GM18870 (cell line): ENCODE results near the gene SPECC1.

Experiments
- ATAC-seq: cut with Tn5 transposase; IDR thresholded peaks from one replicate; pipeline ENCODE4 v1.9.1; 2021; ENCODE audit warnings: moderate library complexity; ENCODE audit not compliant: unreplicated experiment

SPECC1 gene

DNA sequence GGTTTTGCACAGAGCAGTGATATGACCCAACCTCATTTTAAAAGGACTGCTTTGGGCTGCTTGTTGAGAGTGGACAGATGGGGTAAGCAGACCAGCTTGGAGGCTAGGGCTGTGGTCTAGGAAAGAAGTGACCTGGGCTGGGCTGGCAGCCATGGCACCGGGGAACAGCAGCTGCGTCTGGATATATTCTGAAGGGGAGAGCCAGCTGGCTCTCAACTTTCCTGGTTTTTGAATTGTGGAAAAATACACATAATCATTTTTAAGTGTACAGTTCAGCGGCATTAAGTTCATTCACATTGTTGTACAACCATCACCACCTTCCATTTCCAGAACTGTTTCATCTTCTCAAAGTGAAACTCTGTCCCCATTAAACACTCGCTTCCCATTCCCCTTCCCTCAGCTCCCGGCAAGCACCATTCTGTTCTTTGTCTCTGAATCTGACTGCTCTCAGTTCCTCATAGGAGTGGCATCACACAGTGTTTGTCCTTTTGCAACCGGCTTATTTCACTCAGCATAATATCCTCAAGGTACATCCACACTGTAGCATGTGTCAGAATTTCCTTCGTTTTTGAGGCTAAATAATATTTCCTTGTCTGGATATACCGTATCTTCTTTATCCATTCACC lies 113.2 kb downstream of the SPECC1 start:
- ATAC-seq = no peak

- no peak for ATAC-seq
Measured at GRCh38 chr17:20123209-20123608, 114.0 kb downstream of the SPECC1 start.

- ATAC-seq = no peak
Measured at GRCh38 chr17:20125724-20126123, 116.6 kb downstream of the SPECC1 start.

DNA sequence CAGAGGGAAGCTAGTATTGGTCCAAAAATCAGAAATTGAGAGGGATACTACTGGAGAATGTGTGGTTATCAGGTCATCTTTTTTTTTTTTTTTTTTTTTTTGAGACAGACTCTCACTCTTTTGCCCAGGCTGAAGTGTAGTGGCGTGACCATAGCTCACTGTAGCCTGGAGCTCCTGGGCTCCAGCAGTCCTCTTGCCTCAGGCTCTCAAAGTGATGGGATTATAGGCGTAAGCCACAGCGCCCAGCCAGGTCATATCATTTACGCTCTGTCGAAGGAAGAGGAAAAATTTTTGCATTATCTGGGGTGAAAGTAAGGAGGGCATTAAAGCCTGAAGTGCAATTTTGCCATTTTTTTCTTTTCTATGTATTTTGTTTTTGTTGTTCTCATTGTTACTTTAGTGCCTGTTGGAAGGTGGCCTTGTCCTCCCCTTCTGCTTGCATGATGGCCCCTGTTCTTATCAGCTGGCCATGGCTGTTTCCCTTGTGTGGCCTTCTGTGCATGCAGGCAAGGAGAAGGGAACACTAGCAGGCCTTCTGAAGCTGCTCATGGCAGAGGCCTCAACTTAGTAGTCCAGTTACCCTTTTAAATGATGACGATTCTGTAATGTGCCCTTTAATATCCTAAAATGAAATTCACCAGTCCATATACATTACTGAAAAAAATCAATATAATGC lies 118.3 kb downstream of the SPECC1 start:
- ATAC-seq = no peak

DNA sequence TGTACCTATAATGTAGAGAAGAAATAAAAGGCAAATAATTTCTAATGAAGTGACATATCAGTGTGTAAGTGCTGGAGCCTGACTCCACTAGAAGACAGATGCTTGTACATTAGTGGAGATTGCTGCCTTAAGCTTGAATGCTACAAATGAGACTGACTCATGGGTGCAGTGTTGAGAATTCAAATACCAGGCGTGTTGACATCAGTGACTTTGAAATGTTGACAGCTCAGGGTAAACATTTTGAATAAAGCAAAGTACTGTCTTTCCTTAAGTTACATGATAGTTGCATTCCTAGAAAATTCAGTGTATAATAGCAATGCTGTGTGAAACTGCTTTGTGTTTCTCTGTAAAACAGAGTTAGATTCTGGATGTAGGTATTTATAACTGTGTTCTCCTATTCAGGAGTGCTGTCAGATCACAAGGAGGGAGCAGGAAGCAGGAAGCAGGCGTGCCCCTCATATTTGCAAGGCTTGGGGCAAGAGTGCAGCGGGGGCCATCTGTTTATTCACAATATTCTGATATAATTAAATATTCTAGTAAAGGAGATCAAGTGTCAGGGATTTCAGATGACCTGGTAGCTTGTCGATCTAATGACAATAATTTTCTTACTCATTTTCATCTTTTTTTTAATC lies 119.0 kb downstream of the SPECC1 start:
- ATAC-seq = no peak

DNA sequence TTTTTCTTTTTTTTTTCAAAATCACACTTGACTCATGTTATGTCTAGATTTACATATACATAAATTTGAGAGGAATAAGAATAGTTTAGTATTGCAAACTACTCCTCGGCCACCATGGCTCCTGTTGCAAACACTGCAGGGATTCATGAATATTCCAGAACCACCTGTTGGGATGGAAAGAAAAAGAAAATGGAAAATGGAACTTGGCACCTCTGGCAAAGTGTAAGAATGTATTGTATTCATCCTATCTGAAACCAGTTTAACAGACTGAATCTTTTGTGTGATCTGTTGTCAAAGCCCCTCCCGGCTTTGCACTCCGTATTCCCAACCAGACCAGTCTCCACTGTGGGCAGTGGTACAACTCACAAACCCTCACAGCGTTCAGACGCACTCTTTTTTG lies 124.4 kb downstream of the SPECC1 start:
- no peak for ATAC-seq

- ATAC-seq = no peak
Measured at GRCh38 chr17:20141198-20141972, 132.2 kb downstream of the SPECC1 start.

- no peak for ATAC-seq
Measured at GRCh38 chr17:20142268-20142667, 133.1 kb downstream of the SPECC1 start.

GRCh38 chr17:20143740-20144139 lies 134.6 kb downstream of the SPECC1 start:
- ATAC-seq = no peak

DNA sequence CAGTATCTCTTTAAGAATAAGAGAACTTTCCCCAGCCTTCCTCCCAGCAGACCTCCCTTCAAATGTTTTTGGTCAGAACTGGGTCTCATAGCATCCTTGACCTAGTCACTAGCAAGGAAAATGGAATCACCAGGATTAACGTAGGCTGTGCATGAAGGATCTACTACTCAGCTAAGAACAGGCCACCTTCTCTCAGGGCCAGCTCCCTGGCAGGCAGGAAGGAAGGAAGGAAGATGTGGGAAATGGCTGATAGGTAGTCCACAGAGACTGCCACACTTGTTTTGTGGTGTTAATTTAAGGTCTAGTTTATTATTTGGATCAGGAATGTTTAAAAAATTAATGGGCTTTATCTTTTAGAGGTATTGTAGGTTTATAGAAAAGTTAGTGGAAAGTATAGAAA lies 136.4 kb downstream of the SPECC1 start:
- ATAC-seq = no peak

GRCh38 chr17:20149251-20149650 lies 140.1 kb downstream of the SPECC1 start:
- no peak for ATAC-seq

- ATAC-seq = no peak
Measured at GRCh38 chr17:20151174-20151573, 142.0 kb downstream of the SPECC1 start.

DNA sequence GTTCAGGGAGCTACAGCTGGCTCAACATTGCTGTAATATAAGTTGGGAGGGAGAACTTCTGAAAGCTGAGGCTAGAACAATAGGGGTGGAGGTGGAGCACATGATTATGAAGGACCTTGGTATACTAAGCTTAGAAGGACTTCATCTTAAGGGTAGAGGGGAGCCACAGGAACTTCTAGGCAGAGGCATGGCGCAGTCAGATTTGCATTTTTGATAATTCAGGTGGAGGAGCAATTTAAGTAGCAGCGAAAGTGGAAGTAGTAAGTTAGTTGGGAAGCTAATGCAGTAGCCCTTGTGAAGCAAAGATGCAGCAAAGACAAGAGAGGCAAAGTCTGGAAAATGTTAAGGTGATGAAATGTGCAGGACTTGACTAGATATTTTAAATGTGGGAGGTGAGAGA lies 144.1 kb downstream of the SPECC1 start:
- no peak for ATAC-seq

DNA sequence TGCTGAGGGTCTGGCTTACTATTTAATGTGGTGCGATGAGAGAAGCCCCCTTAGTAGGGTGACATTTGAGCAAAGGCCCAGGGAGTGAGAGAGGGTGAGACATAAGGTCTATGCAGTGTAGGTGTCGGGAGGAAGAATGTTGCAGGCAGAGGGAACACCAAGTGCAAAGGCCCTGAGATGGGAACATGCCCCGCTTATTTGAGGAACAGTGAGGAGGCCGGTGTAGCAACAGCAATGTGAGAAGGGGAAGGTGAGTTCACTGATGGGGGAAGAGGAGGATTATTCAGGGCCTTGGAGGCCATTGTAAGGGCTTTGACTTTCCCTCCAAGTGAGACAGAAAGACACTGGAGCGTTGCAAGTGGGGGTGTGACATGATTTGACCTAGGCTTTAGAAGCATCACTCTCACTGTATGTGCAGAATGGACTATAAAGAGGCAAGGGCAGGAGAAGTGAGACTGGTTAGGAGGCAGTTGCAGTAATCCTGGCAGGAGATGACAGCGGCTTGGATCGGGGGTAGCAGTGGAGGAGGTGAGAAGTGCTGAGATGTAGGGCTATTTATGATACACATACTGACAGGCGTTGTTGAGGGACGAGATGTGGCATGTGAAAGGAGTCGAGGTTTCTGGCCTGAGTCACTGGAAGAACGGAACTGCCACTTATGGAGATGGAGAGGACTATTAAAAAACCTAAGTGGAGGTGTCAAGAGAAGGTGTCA lies 145.3 kb downstream of the SPECC1 start:
- ATAC-seq = no peak

DNA sequence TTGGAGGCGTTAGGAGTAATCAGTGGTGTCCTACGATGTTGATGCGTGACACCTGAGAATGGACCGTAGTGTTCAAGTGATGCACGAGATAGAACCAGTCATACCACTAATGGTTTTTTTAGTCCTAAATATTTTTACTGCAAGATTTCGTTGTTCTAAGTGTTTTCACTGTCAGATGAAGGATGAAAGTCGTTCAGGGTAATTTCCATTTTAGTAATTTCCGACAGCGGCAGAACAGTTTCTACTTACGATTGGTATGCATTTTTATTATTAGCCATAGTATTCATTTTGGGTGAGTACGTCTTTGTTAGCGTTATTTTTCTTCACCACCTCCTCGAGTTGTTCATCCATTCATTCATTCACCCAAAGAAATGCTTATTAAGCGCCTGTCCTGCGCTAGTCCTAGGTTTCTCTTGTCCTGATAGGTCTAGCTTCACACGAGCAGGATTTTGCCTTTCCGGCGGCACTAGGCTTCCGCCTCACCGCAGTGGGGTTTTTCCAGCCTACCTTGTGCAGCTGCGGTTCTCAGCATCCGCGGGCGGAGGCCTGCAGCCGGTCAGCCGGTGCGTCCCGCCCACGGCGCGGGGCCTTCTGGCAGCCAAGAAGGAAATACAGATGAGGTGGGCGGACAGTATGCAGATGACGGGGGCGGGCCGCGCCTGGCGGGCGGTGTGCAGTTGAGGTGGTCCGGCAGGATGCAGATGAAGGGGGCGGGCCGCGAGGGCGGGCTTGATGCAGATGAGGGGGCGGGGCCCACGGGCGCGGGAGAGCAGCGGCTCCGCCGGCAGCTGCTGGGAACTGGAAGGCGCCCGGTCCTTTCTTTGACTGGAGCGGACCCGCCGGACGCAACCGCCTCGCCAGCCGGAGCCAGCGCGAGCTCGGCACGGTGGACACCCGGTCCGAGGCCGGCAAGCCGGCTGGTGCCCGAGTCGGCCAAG lies 146.4 kb downstream of the SPECC1 start:
- peak; percentile 90 for ATAC-seq

- peak; percentile 1 for ATAC-seq
Measured at GRCh38 chr17:20156196-20157000, 147.2 kb downstream of the SPECC1 start.

DNA sequence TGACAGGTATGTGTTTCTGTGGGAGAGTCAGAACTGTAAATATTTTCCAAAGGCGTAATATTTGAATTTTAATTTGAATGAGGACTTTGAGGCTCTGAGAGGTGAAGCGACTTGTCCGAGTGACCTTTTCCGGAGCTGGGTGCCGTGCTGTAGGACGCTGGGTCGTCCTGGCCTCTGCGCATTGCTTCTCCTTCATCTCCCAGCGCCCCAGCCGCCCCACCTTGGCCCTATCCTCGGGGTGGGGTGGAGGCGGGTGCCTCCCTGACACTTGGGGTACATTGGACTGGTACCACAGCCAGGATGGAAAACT lies 147.8 kb downstream of the SPECC1 start:
- ATAC-seq = no peak

DNA sequence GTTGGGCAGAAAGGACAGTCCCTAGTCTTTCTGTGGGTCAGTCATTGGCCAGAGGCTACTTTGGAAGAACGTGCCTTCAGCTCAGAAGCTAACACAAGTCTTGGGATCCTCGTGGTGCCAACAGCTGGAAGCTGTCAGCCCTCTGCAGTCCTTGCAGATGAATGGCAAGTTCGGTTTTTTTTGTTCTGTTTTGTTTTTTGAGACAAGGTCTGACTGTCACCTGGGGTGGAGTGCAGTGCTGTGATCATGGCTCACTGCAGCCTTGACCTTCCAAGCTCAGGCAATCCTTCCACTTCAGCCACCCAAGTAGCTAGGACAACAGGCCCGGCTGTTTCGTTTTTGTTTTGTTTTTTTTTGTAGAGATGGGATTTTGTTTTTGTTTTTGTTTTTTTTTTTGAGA lies 149.4 kb downstream of the SPECC1 start:
- no peak for ATAC-seq

- no peak for ATAC-seq
Measured at GRCh38 chr17:20159406-20160069, 150.4 kb downstream of the SPECC1 start.
